Epithelial cell of esophagus (primary cell): ENCODE measurements around the gene CCDC197.

Source experiments
- DNase-seq: peaks from one replicate; pipeline ENCODE4 v3.0.0; 2010; ENCODE audit warnings: low read depth
- H3K4me3 ChIP-seq: 2 replicates; pipeline ENCODE4 v1.5.1; 2011; ENCODE audit warnings: mild to moderate bottlenecking, low read length, control low read depth
- CTCF ChIP-seq: IDR thresholded peaks from 2 replicates; pipeline ENCODE4 v1.5.1; 2011; ENCODE audit warnings: low read depth, mild to moderate bottlenecking, low read length, control low read depth, inconsistent platforms; ENCODE audit not compliant: insufficient read depth; ENCODE audit errors: missing control alignments

CCDC197 gene

GRCh38 chr14:94010625-94011024 lies 13.5 kb downstream of the CCDC197 start:
- TF ChIP-seq CTCF = no peak
- no peak for DNase-seq
- no peak overlapping the region for H3K4me3 ChIP-seq

GRCh38 chr14:94011795-94012194 lies 14.7 kb downstream of the CCDC197 start:
- H3K4me3 ChIP-seq = no peak overlapping the region
- peak; percentile 29 for DNase-seq
- TF ChIP-seq CTCF = no peak

GRCh38 chr14:94014382-94014781 lies 17.3 kb downstream of the CCDC197 start:
- no peak for TF ChIP-seq CTCF
- no peak for DNase-seq
- no peak overlapping the region for H3K4me3 ChIP-seq

- no peak for TF ChIP-seq CTCF
- no peak overlapping the region for H3K4me3 ChIP-seq
- DNase-seq = no peak
Observed at GRCh38 chr14:94015223-94015622, 18.1 kb downstream of the CCDC197 start.

GRCh38 chr14:94016446-94016976 lies 19.4 kb downstream of the CCDC197 start:
- no peak for DNase-seq
- no peak for TF ChIP-seq CTCF
- no peak overlapping the region for H3K4me3 ChIP-seq

GRCh38 chr14:94018308-94018707 lies 21.2 kb downstream of the CCDC197 start:
- DNase-seq = no peak
- no peak for TF ChIP-seq CTCF
- no peak overlapping the region for H3K4me3 ChIP-seq

- no peak overlapping the region for H3K4me3 ChIP-seq
- no peak for TF ChIP-seq CTCF
- DNase-seq = peak; percentile 53
Observed at GRCh38 chr14:94019329-94019728, 22.2 kb downstream of the CCDC197 start.
